Esophagus muscularis mucosa (tissue), 4 donors: ENCODE measurements around the gene FOXN3. TPM values are rescaled to one million over a fixed set of nuclear protein-coding genes. Genes with fewer than 3 reads are reported as not detected.

Experiments
- DNase-seq: peaks from one replicate; pipeline ENCODE4 v3.0.0-alpha.2; 2017; ENCODE audit errors: extremely low spot score
- H3K27ac ChIP-seq, 4 donors: fragments of 200-600 bp; sonication (generic); replicated peaks in 1 of 4; 1 replicate in 3 of 4; 2 replicates in 1 of 4; pipeline ENCODE4 v1.5.1; 2016 to 2019; ENCODE audit warnings: mild to moderate bottlenecking in 1 of 4
- H3K27me3 ChIP-seq, 4 donors: fragments of 200-600 bp; sonication (generic); one replicate each; pipeline versions ENCODE4 v1.5.1 to v1.6.0; 2016 to 2019
- H3K36me3 ChIP-seq, 4 donors: fragments of 200-600 bp; sonication (generic); one replicate each; pipeline ENCODE4 v1.5.1; 2016 to 2019
- H3K4me1 ChIP-seq, 4 donors: fragments of 200-600 bp; sonication (generic); one replicate each; pipeline ENCODE4 v1.5.1; 2016 to 2019
- H3K4me3 ChIP-seq, 4 donors: fragments of 200-600 bp; sonication (generic); 1 replicate in 2 of 4; 2 replicates in 2 of 4; pipeline ENCODE4 v1.5.1; 2016 to 2019; ENCODE audit warnings: mild to moderate bottlenecking in 4 of 4, moderate library complexity in 1 of 4
- H3K9me3 ChIP-seq, 4 donors: fragments of 200-600 bp; sonication (generic); 1 replicate in 3 of 4; 2 replicates in 1 of 4; pipeline ENCODE4 v1.5.1; 2016 to 2019
- EP300 ChIP-seq: sonication (generic); formaldehyde crosslinking; IDR thresholded peaks from one replicate; pipeline ENCODE4 v1.6.1; 2017; ENCODE audit warnings: antibody characterized with exemption
- POLR2A ChIP-seq: fragments of 450-650 bp; IDR thresholded peaks from one replicate; pipeline ENCODE4 v1.6.1; 2017; ENCODE audit warnings: antibody characterized with exemption, moderate library complexity, mild to moderate bottlenecking, low read depth
- POLR2AphosphoS5 ChIP-seq, 2 donors: sonication (generic); formaldehyde crosslinking; IDR thresholded peaks; one replicate each; pipeline ENCODE4 v1.6.1; 2017; ENCODE audit warnings: antibody characterized with exemption in 2 of 2
- WGBS: methylation state at CpG from one replicate; pipeline ENCODE4 v1.1.5; 2018; 5-methylcytosine and 5-hydroxymethylcytosine counted together
- intact Hi-C: fragments of 100-400 bp; cut with DNase I; formaldehyde crosslinking; loops from one replicate; pipeline ENCODE4 v1.15.1; 2023
- total RNA-seq, 4 donors: library from RNA; depleted of rRNA; stranded (reverse); fragments of >200 nt; gene quantifications; one replicate each; pipeline versions ENCODE4 v1.1.0 to v1.2.1, GENCODE V29; 2016
- TF ChIP-seq, protein P1 (sequence below), 3 experiments: fragments of 200-600 bp in 2 of 3; fragments of 450-650 bp in 1 of 3; sonication (generic) in 2 of 3; IDR thresholded peaks; one replicate each; pipeline ENCODE4 v1.5.1; 2017 to 2019; ENCODE audit warnings: antibody characterized with exemption in 3 of 3, mild to moderate bottlenecking in 2 of 3, moderate library complexity in 1 of 3

FOXN3 gene
- total RNA-seq, 4 donors from 2014 or later: 114 to 180 (median 145) TPM

DNA sequence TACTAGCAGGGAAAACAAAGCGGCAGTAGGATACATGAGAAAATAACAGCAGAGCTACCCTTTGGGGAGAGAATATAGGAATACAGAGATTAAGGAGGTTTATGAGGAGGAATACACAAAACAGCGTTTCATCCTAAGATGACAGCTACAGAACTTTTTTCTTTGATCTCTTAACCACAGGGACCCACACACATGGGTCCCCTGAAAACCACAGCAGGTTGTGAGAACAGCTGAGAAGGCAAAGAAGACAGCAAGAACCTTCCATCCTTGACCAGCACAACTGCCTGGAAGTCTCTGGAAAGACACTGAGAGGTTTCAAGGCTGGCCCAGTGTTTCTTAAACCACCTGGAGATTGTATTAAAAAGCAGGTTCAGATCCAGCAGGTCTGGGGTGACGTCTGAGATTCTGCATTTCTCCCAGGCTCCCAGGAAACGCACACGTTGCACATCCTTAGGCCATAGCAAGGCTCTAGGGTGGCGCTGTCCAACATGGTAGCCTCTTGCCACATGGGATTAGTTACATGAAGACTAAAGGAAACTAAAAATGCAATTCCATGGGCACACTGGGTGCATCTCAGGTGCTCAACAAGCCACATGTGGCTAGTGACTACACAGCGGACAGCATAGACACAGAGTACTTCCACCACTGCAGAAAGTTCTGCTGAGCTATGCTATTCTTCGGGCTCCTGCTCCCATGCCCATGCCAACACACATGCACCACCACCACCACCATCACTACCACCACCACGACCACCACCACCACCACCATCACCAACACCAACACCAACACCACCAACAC, 92.3 kb downstream of the FOXN3 start:
- intact Hi-C loops: no loop called here
- Histone ChIP-seq H3K4me3 (no peak overlapping the region), H3K27me3 (no peaks in the 10 kb centered on the region), H3K9me3 (no peaks in the 10 kb centered on the region), H3K27ac (no peak overlapping the region), H3K36me3 (peaks cover 0 to 5% (median 0%) of the 10 kb centered on the region in 4 donors), H3K4me1 (peaks cover 4 to 51% (median 20%) of the 10 kb centered on the region in 4 donors)
- TF ChIP-seq, protein P1, sequence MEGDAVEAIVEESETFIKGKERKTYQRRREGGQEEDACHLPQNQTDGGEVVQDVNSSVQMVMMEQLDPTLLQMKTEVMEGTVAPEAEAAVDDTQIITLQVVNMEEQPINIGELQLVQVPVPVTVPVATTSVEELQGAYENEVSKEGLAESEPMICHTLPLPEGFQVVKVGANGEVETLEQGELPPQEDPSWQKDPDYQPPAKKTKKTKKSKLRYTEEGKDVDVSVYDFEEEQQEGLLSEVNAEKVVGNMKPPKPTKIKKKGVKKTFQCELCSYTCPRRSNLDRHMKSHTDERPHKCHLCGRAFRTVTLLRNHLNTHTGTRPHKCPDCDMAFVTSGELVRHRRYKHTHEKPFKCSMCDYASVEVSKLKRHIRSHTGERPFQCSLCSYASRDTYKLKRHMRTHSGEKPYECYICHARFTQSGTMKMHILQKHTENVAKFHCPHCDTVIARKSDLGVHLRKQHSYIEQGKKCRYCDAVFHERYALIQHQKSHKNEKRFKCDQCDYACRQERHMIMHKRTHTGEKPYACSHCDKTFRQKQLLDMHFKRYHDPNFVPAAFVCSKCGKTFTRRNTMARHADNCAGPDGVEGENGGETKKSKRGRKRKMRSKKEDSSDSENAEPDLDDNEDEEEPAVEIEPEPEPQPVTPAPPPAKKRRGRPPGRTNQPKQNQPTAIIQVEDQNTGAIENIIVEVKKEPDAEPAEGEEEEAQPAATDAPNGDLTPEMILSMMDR (IDR thresholded peaks at IDR 0.05): no peak
- no peak for TF ChIP-seq POLR2AphosphoS5 (IDR thresholded peaks at IDR 0.05)
- no peak for TF ChIP-seq POLR2A
- TF ChIP-seq EP300: no peak
- DNase-seq: no peak
- WGBS: 88% methylated on average over 9 of the region's 9 CpGs

DNA sequence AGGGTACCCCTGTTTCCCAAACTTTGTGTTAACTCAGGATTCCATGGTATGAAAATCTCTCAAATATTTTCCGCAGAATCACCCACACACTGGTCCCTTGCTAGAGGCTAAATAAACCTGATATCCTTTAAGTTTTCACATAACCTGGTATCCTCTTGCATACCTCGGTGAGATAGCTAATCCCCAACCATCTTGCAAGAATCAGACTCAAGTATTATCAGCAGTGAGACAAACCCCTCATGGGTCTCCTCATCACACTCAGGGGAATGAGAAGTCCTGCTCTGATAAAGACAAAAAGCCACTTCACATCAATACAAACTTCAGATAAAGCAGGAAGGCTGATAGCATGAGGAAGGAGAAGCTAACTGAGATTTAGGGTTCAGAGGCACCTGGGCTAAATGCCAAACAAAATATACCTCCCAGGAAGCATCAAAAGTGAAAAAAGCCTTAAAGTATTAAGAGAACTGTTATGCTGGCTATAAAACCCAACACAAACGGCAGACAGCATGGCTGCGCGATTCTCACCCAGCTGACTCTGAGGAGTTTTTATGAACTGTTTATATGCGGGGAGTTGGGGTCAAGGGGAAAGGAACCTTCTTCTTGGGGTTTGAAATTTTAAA, 96.5 kb downstream of the FOXN3 start:
- H3K4me1 ChIP-seq: peaks cover 8 to 49% (median 18%) of the 10 kb centered on the region in 4 donors
- TF ChIP-seq POLR2AphosphoS5 (IDR thresholded peaks at IDR 0.05) (no peak), EP300 (no peak)
- intact Hi-C loops: no loop called here
- H3K27me3 ChIP-seq: no peaks in the 10 kb centered on the region
- peaks cover 0 to 4% (median 0%) of the 10 kb centered on the region in 4 donors for H3K9me3 ChIP-seq
- no peak overlapping the region for H3K27ac ChIP-seq
- WGBS: 84% methylated on average over 6 of the region's 6 CpGs
- no peak for DNase-seq
- peaks cover 0 to under 1% (median 0%) of the 10 kb centered on the region in 4 donors for H3K36me3 ChIP-seq
- no peak overlapping the region for H3K4me3 ChIP-seq

DNA sequence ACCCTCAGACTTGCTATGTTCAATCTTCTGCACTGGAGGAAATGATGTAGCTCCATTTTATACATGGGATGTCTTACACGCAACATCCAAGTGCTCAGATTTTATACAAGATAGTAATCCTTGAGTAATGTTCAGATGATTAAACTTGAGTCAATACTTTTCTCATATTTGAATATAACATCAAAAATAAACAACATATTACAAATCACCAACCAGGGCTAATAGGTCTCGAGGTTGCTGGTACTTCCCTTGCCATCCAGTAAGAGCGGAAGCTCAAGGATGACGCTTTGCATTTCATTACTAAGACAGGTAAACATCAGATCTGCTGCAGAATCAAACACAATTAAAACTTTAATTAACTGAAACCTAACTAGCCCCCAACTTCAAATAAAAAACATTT, 97.3 kb downstream of the FOXN3 start:
- DNase-seq: no peak
- intact Hi-C loops: no loop called here
- H3K9me3 ChIP-seq: peaks cover 0 to 4% (median 0%) of the 10 kb centered on the region in 4 donors
- H3K36me3 ChIP-seq: no peaks in the 10 kb centered on the region
- H3K27ac ChIP-seq: no peak overlapping the region
- TF ChIP-seq POLR2AphosphoS5 (IDR thresholded peaks at IDR 0.05) (no peak), EP300 (no peak), POLR2A (no peak)
- TF ChIP-seq, protein P1 (IDR thresholded peaks at IDR 0.05): no peak
- H3K27me3 ChIP-seq: no peaks in the 10 kb centered on the region
- H3K4me3 ChIP-seq: no peak overlapping the region
- WGBS: 99% methylated on average over 4 of the region's 4 CpGs
- peaks cover 8 to 49% (median 18%) of the 10 kb centered on the region in 4 donors for H3K4me1 ChIP-seq

DNA sequence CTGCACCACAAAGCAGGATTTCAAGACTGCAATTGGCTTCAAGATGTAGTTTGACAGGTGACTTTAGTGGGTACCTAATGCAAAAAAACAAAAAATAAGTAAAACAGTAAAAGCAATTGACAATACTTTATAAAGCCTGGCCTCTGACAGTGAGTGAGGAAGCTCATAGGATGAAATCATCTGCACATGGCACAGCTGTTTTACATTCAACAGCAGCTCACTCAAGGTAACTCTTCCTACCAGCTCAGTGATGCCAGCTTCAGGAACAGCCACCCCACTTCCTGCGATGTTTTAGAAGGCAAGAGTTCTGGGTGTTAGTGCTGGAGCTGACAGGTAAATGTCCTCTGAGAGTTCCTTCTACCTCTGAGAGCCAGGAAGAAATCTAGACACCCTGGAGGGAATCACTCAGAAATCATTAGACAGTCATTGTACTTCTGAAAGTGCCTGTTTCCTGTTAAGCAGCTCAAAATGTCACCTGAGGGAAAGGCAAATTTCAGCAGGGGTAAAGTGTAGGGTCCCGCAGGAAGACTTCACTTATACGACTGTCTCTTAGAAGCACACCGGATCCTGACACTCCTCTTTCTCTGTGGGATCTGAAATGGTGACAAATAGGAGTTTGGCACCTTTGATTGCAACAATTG, 99.9 kb downstream of the FOXN3 start:
- H3K27me3 ChIP-seq: no peaks in the 10 kb centered on the region
- H3K36me3 ChIP-seq: no peaks in the 10 kb centered on the region
- WGBS: 90% methylated on average over 4 of the region's 4 CpGs
- H3K4me3 ChIP-seq: no peak overlapping the region
- H3K9me3 ChIP-seq: peaks cover 0 to 4% (median 0%) of the 10 kb centered on the region in 4 donors
- TF ChIP-seq, protein P1 (IDR thresholded peaks at IDR 0.05): no peak
- TF ChIP-seq POLR2AphosphoS5 (IDR thresholded peaks at IDR 0.05) (no peak), POLR2A (no peak), EP300 (no peak)
- DNase-seq: no peak
- H3K4me1 ChIP-seq: peaks cover 8 to 44% (median 14%) of the 10 kb centered on the region in 4 donors
- intact Hi-C loops: no loop called here
- no peak overlapping the region for H3K27ac ChIP-seq
